Endothelial cell of umbilical vein (primary cell): Measurements from ENCODE around the gene RAPGEF4. TPM values are rescaled to one million over a fixed set of nuclear protein-coding genes. Genes with fewer than 3 reads are reported as not detected.

Experiments used
- BruUV-seq: library from RNA; stranded (reverse); fragments of 400-500 nt; replicated peaks from 2 replicates; lab custom pipeline; 2021; lab: Mats Ljungman, UMichigan
- CTCF ChIA-PET: fragments of 300-600, 350-600 bp; sonication (Branson Sonifier 250); formaldehyde crosslinking; loops from one replicate; lab custom pipeline; 2021; ENCODE audit warnings: antibody characterized with exemption, inconsistent platforms; lab: Charles Lee
- POLR2A ChIA-PET: fragments of 300-600, 350-600 bp; sonication (Branson Sonifier 250); formaldehyde crosslinking; loops from one replicate; lab custom pipeline; 2021; ENCODE audit warnings: antibody characterized with exemption, inconsistent platforms; lab: Charles Lee
- DNase-seq: peaks from one replicate; pipeline ENCODE4 v3.0.0-alpha.2; 2011; ENCODE audit warnings: low read depth, low spot score
- FAIRE-seq: peaks from 2 replicates; lab custom pipeline; 2011; peaks lifted over from hg19 to GRCh38; lab: Jason Lieb, UNC
- H2AFZ ChIP-seq: 2 replicates; pipeline ENCODE4 v1.6.0; 2012; ENCODE audit warnings: low read depth, low read length, control low read depth, inconsistent platforms
- H3K27ac ChIP-seq: 2 replicates; pipeline ENCODE4 v1.5.1; 2011; ENCODE audit warnings: low read depth, mild to moderate bottlenecking, control low read depth, low read length, moderate library complexity; ENCODE audit not compliant: insufficient read depth
- H3K27me3 ChIP-seq, 2 experiments: 2 replicates each; pipeline versions ENCODE4 v1.6.0 to v1.6.1; 2011; ENCODE audit warnings: low read length in 2 of 2, mixed read lengths in 1 of 2; ENCODE audit not compliant: control insufficient read depth in 2 of 2, insufficient read depth in 2 of 2
- H3K36me3 ChIP-seq, 2 experiments: 2 replicates in 1 of 2; 3 replicates in 1 of 2; pipeline ENCODE4 v1.5.1; 2011; ENCODE audit warnings: low read length in 2 of 2, mild to moderate bottlenecking in 1 of 2, moderate library complexity in 1 of 2; ENCODE audit not compliant: control insufficient read depth in 2 of 2, insufficient read depth in 2 of 2; ENCODE audit errors: extremely low read depth in 1 of 2
- H3K4me1 ChIP-seq: 3 replicates; pipeline ENCODE4 v1.5.1; 2011; ENCODE audit warnings: mild to moderate bottlenecking, low read length; ENCODE audit not compliant: control insufficient read depth, insufficient read depth; ENCODE audit errors: extremely low read depth
- H3K4me2 ChIP-seq: 2 replicates; pipeline ENCODE4 v1.6.1; 2011; ENCODE audit warnings: low read length, control low read depth, mixed read lengths; ENCODE audit not compliant: insufficient read depth
- H3K4me3 ChIP-seq, 3 experiments: fragments of 200-600 bp in 1 of 3; sonication (generic), shearing (Covaris generic) in 1 of 3; replicated peaks in 1 of 3; 2 replicates each; pipeline ENCODE4 v1.5.1; 2011 to 2016; ENCODE audit warnings: control low read depth in 3 of 3, low read length in 3 of 3, mild to moderate bottlenecking in 2 of 3, inconsistent platforms in 1 of 3, low read depth in 1 of 3, moderate library complexity in 1 of 3; ENCODE audit not compliant: insufficient read depth in 1 of 3
- H3K79me2 ChIP-seq: 2 replicates; pipeline ENCODE4 v1.6.0; 2012; ENCODE audit warnings: low read length, inconsistent platforms; ENCODE audit not compliant: control insufficient read depth, insufficient read depth
- H3K9ac ChIP-seq: replicated peaks from 2 replicates; pipeline ENCODE3; 2011; ENCODE audit warnings: low read length, control low read depth; ENCODE audit not compliant: insufficient read depth; ENCODE audit errors: extremely low read depth
- H3K9me1 ChIP-seq: replicated peaks from 3 replicates; pipeline ENCODE4 v1.6.0; 2011; ENCODE audit warnings: mild to moderate bottlenecking, low read length; ENCODE audit not compliant: control insufficient read depth, insufficient read depth; ENCODE audit errors: extremely low read depth
- H3K9me3 ChIP-seq: replicated peaks from 2 replicates; pipeline ENCODE4 v1.5.1; 2012; ENCODE audit warnings: low read length, inconsistent platforms; ENCODE audit not compliant: control insufficient read depth, insufficient read depth
- H4K20me1 ChIP-seq: replicated peaks from 2 replicates; pipeline ENCODE3; 2011; ENCODE audit warnings: mild to moderate bottlenecking, low read length; ENCODE audit not compliant: control insufficient read depth, insufficient read depth; ENCODE audit errors: extremely low read depth
- CTCF ChIP-seq, 2 donors: IDR thresholded peaks; 1 replicate in 1 of 2; 2 replicates in 1 of 2; pipeline ENCODE4 v1.5.1; 2011; ENCODE audit warnings: low read length in 2 of 2, mild to moderate bottlenecking in 2 of 2, moderate library complexity in 2 of 2, control low read depth in 1 of 2, inconsistent platforms in 1 of 2, low read depth in 1 of 2; ENCODE audit not compliant: insufficient read depth in 1 of 2; ENCODE audit errors: extremely low read depth in 1 of 2
- EZH2 ChIP-seq: IDR thresholded peaks from 2 replicates; pipeline ENCODE4 v1.6.1; 2012; ENCODE audit warnings: borderline replicate concordance, low read depth, mild to moderate bottlenecking, moderate library complexity, low read length, inconsistent platforms; ENCODE audit not compliant: severe bottlenecking
- FOS ChIP-seq: IDR thresholded peaks from 2 replicates; pipeline ENCODE4 v1.6.1; 2011; ENCODE audit warnings: mild to moderate bottlenecking, low read length, moderate library complexity, borderline replicate concordance; ENCODE audit not compliant: insufficient read depth
- GATA2 ChIP-seq: IDR thresholded peaks from 2 replicates; pipeline ENCODE4 v1.7.0; 2011; ENCODE audit warnings: low read depth, mild to moderate bottlenecking, moderate library complexity, mixed read lengths, low read length; ENCODE audit not compliant: insufficient read length, insufficient read depth
- JUN ChIP-seq: IDR thresholded peaks from 2 replicates; pipeline ENCODE4 v1.6.1; 2011; ENCODE audit warnings: borderline replicate concordance, low read depth; ENCODE audit not compliant: insufficient read length, insufficient read depth
- MAX ChIP-seq: IDR thresholded peaks from 2 replicates; pipeline ENCODE4 v1.6.1; 2011; ENCODE audit not compliant: insufficient read depth, insufficient read length
- MYC ChIP-seq: IDR thresholded peaks from one replicate; pipeline ENCODE4 v1.6.1; 2011; ENCODE audit warnings: mild to moderate bottlenecking, low read depth, low read length
- POLR2A ChIP-seq: IDR thresholded peaks from 2 replicates; pipeline ENCODE4 v1.6.1; 2012; ENCODE audit warnings: low read depth, mild to moderate bottlenecking, control low read depth, low read length
- POLR2AphosphoS5 ChIP-seq: IDR thresholded peaks from 2 replicates; pipeline ENCODE4 v1.6.1; 2012; ENCODE audit warnings: low read depth, mild to moderate bottlenecking, control low read depth, low read length, moderate library complexity; ENCODE audit not compliant: insufficient read depth
- dilution Hi-C: fragments of 300-500 bp; cut with MboI; formaldehyde crosslinking; loops from one replicate; pipeline ENCODE4 v1.15.0; 2019; ENCODE audit warnings: low sequenced_read_pairs; ENCODE audit not compliant: extremely low pct_ligation_motif_present
- intact Hi-C: fragments of 100-400 bp; cut with micrococcal nuclease; formaldehyde crosslinking; loops from one replicate; pipeline ENCODE4 v1.10.0; 2022
- polyA plus RNA-seq, 4 experiments: library from polyadenylated mRNA; depleted of rRNA in 3 of 4; stranded (reverse) in 3 of 4; unstranded in 1 of 4; fragments of >200 nt; gene quantifications; 2 replicates each; pipeline versions ENCODE4 v1.2.1 to v1.2.3, GENCODE V29; 2011 to 2012; ENCODE audit warnings: missing spikeins in 1 of 4
- total RNA-seq: library from RNA; stranded (reverse); gene quantifications from 2 replicates; pipeline ENCODE4 v1.2.3, GENCODE V29; 2021

RAPGEF4 gene
- total and polyA plus RNA-seq, 2 donors (not counting 3 experiments of a cell fraction or from before 2014, with no cell fraction given), result 7.2 to 9.2 TPM

GRCh38 chr2:173001664-173002604 lies 266.3 kb downstream of the RAPGEF4 start:
- Histone ChIP-seq H3K9me1 (no peaks in the 10 kb centered on the region), H3K9ac (no peak overlapping the region), H2AFZ (no peak overlapping the region), H3K27me3 (no peaks in the 10 kb centered on the region), H3K27ac (no peak overlapping the region), H3K4me1 (no peaks in the 10 kb centered on the region), H3K36me3 (peaks cover 0 to 2% of the 10 kb centered on the region in 2 experiments), H3K4me2 (no peak overlapping the region), H4K20me1 (no peaks in the 10 kb centered on the region), H3K9me3 (peaks cover 2% of the 10 kb centered on the region), H3K4me3 (no peak overlapping the region), H3K79me2 (no peaks in the 10 kb centered on the region)
- POLR2A ChIA-PET, result no interaction called here
- TF ChIP-seq MYC, result no peak
- no peak for TF ChIP-seq POLR2A
- no peak for TF ChIP-seq JUN
- TF ChIP-seq POLR2AphosphoS5, result no peak
- TF ChIP-seq CTCF (IDR thresholded peaks at IDR 0.05; ENCODE audit: extremely low read depth in 1 of 2, insufficient read depth in 1 of 2, low read depth in 1 of 2, low read length in 2 of 2), result no peak
- TF ChIP-seq GATA2, result no peak
- TF ChIP-seq EZH2, result no peak
- no peak for TF ChIP-seq FOS
- TF ChIP-seq MAX, result no peak
- intact Hi-C loops (no loop called here), dilution Hi-C loops (loop anchor here (25.0 kb wide), 1 partner anchor 210 kb away; no protein-coding TSS in a partner anchor)
- DNase-seq (no peak), FAIRE-seq (no peak)
- no TSS peak for BruUV-seq
- CTCF ChIA-PET, result interaction anchor here (0.8 to 2.3 kb wide), 5 partner anchors 17 to 72 kb away, joined by 3 to 6 read pairs (median 3); no protein-coding TSS in a partner anchor
